ENCODE data around the gene SST. TPM values are rescaled to one million over a fixed set of nuclear protein-coding genes. Genes with fewer than 3 reads are reported as not detected.

The SST gene
- total RNA-seq, 1 donor from 2014 or later, result not detected

DNA sequence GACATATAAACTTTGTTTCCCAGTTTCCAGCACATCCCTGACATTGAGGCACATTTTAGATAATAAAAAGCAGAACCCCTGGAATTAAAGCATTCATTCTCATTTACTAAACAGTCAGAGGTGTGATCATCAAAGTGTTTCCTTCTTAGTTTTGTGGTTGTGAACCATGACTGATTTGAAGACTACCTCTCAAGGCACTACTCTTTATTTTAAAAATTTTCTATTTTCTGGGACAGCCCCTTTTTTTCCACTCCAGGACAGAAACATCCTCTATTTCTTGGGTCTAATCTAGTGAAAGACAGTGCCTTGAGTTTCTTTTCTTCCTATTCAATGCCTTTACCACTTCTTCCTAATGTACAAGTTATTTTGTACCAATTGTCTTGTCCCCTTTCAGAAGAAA, 5.2 kb downstream of the SST start:
- no peaks in the 10 kb centered on the region for H3F3A ChIP-seq (ENCODE audit: low read depth)
- no peaks in the 10 kb centered on the region for H3K9me3 ChIP-seq (ENCODE audit: low read depth)
- H3K4me3 ChIP-seq, result no peak overlapping the region
- Mint-ChIP-seq H3K27ac (no peak overlapping the region), H3K9me3 (no peaks in the 10 kb centered on the region), H3K4me3 (no peak overlapping the region), H3K4me1 (peaks cover 4% of the 10 kb centered on the region), H3K27me3 (ENCODE audit: insufficient read depth, low read depth) (peaks cover 12% of the 10 kb centered on the region), H3K36me3 (no peaks in the 10 kb centered on the region)
- no peak for TF ChIP-seq CTCF (IDR thresholded peaks at IDR 0.05)
- TF ChIP-seq EZH2 (IDR thresholded peaks at IDR 0.05), result no peak
- TF ChIP-seq EZH2phosphoT487 (IDR thresholded peaks at IDR 0.05), result no peak
- no peaks in the 10 kb centered on the region for H3K36me3 ChIP-seq
- peaks cover 19% of the 10 kb centered on the region for H3K27me3 ChIP-seq
- no peaks in the 10 kb centered on the region for H3K79me2 ChIP-seq (ENCODE audit: low read depth)
- no peak overlapping the region for H3K4me2 ChIP-seq
- H2AFZ ChIP-seq (replicated peaks), result no peak overlapping the region
- no peak overlapping the region for H3K27ac ChIP-seq
- peaks cover 3% of the 10 kb centered on the region for H4K20me1 ChIP-seq (ENCODE audit: low read depth)
- peaks cover 2% of the 10 kb centered on the region for H3K4me1 ChIP-seq
- no peak for DNase-seq (ENCODE audit: low spot score)
- no peak overlapping the region for H3K9ac ChIP-seq

GRCh38 chr3:187662848-187663409, 7.3 kb downstream of the SST start:
- Histone ChIP-seq H3K4me2 (no peak overlapping the region), H3K27me3 (peaks cover 3% of the 10 kb centered on the region), H4K20me1 (ENCODE audit: low read depth) (no peaks in the 10 kb centered on the region), H3K36me3 (no peaks in the 10 kb centered on the region), H3K79me2 (ENCODE audit: low read depth) (no peaks in the 10 kb centered on the region), H3K4me3 (no peak overlapping the region), H2AFZ (replicated peaks) (no peak overlapping the region), H3K27ac (no peak overlapping the region), H3K4me1 (no peaks in the 10 kb centered on the region), H3K9ac (no peak overlapping the region), H3F3A (ENCODE audit: low read depth) (no peaks in the 10 kb centered on the region), H3K9me3 (ENCODE audit: low read depth) (no peaks in the 10 kb centered on the region)
- no peak for TF ChIP-seq EZH2phosphoT487 (IDR thresholded peaks at IDR 0.05)
- no peak for TF ChIP-seq EZH2 (IDR thresholded peaks at IDR 0.05)
- no peak for TF ChIP-seq CTCF (IDR thresholded peaks at IDR 0.05)
- Mint-ChIP-seq H3K27me3 (ENCODE audit: insufficient read depth, low read depth) (peaks cover 3% of the 10 kb centered on the region), H3K27ac (no peak overlapping the region), H3K9me3 (no peaks in the 10 kb centered on the region), H3K4me3 (no peak overlapping the region), H3K36me3 (no peaks in the 10 kb centered on the region), H3K4me1 (no peaks in the 10 kb centered on the region)
- no peak for DNase-seq (ENCODE audit: low spot score)

DNA sequence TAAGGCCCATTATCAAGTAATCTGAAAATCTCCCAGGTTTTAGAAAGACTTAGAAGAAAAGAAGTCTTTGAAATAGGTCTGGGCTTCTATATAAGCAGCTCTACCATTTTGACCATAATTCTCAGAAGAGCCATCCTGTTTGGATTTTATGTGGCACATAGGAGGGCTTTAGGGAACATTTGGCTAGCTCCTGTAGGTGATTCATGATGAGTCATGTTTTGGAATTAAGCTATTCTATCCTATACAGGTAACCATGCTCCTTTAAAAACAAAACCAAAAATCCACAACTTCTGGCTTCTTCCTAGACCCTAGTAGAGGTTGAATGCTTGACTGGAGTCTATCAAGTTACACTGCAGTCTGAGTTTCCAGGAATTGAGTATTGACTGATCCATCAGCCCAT, 8.9 kb downstream of the SST start:
- no peaks in the 10 kb centered on the region for H3K4me1 ChIP-seq
- H4K20me1 ChIP-seq (ENCODE audit: low read depth), result no peaks in the 10 kb centered on the region
- no peak overlapping the region for H3K27ac ChIP-seq
- no peaks in the 10 kb centered on the region for H3K36me3 ChIP-seq
- H3K9ac ChIP-seq, result no peak overlapping the region
- H2AFZ ChIP-seq (replicated peaks), result no peak overlapping the region
- Mint-ChIP-seq H3K9me3 (no peaks in the 10 kb centered on the region), H3K4me1 (no peaks in the 10 kb centered on the region), H3K4me3 (no peak overlapping the region), H3K36me3 (no peaks in the 10 kb centered on the region), H3K27ac (no peak overlapping the region), H3K27me3 (ENCODE audit: insufficient read depth, low read depth) (peaks cover 3% of the 10 kb centered on the region)
- peaks cover 3% of the 10 kb centered on the region for H3K27me3 ChIP-seq
- DNase-seq (ENCODE audit: low spot score), result no peak
- no peaks in the 10 kb centered on the region for H3K9me3 ChIP-seq (ENCODE audit: low read depth)
- no peak overlapping the region for H3K4me2 ChIP-seq
- TF ChIP-seq EZH2phosphoT487 (IDR thresholded peaks at IDR 0.05) (no peak), CTCF (IDR thresholded peaks at IDR 0.05) (no peak), EZH2 (IDR thresholded peaks at IDR 0.05) (no peak)
- no peak overlapping the region for H3K4me3 ChIP-seq
- no peaks in the 10 kb centered on the region for H3K79me2 ChIP-seq (ENCODE audit: low read depth)
- H3F3A ChIP-seq (ENCODE audit: low read depth), result no peaks in the 10 kb centered on the region

All from neural progenitor cell (in vitro differentiated cells).